GM21447 (cell line): ENCODE data around the gene SLC29A1.
"Not testable (repeated sequence)": the region's sequence is repeated elsewhere in the genome, so short reads cannot be mapped to it uniquely, and the experiment has no call there.

ENCODE experiments used
- ATAC-seq: cut with Tn5 transposase; IDR thresholded peaks from one replicate; pipeline ENCODE4 v1.9.1; 2021; ENCODE audit not compliant: unreplicated experiment

The SLC29A1 gene

GRCh38 chr6:44221291-44221960 is 2.0 kb upstream of the SLC29A1 start:
- ATAC-seq: peak; percentile 30

GRCh38 chr6:44221961-44222335 is 1.4 kb upstream of the SLC29A1 start:
- no peak for ATAC-seq

GRCh38 chr6:44222486-44223318 is 693 bp upstream of the SLC29A1 start:
- no peak for ATAC-seq

GRCh38 chr6:44224029-44224964 is 902 bp downstream of the SLC29A1 start:
- ATAC-seq: peak; percentile 23

GRCh38 chr6:44224965-44225305 is 1.5 kb downstream of the SLC29A1 start:
- ATAC-seq: no peak

- ATAC-seq: no peak
Measured at GRCh38 chr6:44225579-44226325, 2.4 kb downstream of the SLC29A1 start.

GRCh38 chr6:44226368-44227147 is 3.2 kb downstream of the SLC29A1 start:
- ATAC-seq: no peak

- no peak for ATAC-seq
Measured at GRCh38 chr6:44227148-44227793, 3.9 kb downstream of the SLC29A1 start.

GRCh38 chr6:44228031-44228430 is 4.6 kb downstream of the SLC29A1 start:
- no peak for ATAC-seq

GRCh38 chr6:44228433-44228832 is 5.0 kb downstream of the SLC29A1 start:
- no peak for ATAC-seq

- no peak for ATAC-seq
Measured at GRCh38 chr6:44228836-44229235, 5.4 kb downstream of the SLC29A1 start.

GRCh38 chr6:44229376-44230033 is 6.1 kb downstream of the SLC29A1 start:
- ATAC-seq: no peak

GRCh38 chr6:44230034-44230675 is 6.8 kb downstream of the SLC29A1 start:
- no peak for ATAC-seq

GRCh38 chr6:44231426-44231825 is 8.0 kb downstream of the SLC29A1 start:
- not testable (repeated sequence) for ATAC-seq

- no peak for ATAC-seq
Measured at GRCh38 chr6:44232676-44233566, 9.5 kb downstream of the SLC29A1 start.

GRCh38 chr6:44233567-44234100 is 10.2 kb downstream of the SLC29A1 start:
- no peak for ATAC-seq
